Activated CD4-positive, alpha-beta memory T cell treated with anti-CD3 and anti-CD28 coated beads, Interleukin-2, amount 10 ng/mL, durations not matched to agents 7 days and 5 days (primary cell): ENCODE data around the gene TOMM7. TPM values are rescaled to one million over a fixed set of nuclear protein-coding genes. Genes with fewer than 3 reads are reported as not detected.
"Not testable (repeated sequence)": the region's sequence is repeated elsewhere in the genome, so short reads cannot be mapped to it uniquely, and the experiment has no call there.

ENCODE experiments used
- CTCF ChIA-PET: fragments of 350-600 bp; sonication (Branson Sonifier 250); formaldehyde crosslinking; loops from one replicate; lab custom pipeline; 2021; ENCODE audit warnings: antibody characterized with exemption, inconsistent platforms; lab: Charles Lee
- POLR2A ChIA-PET: fragments of 350-600 bp; sonication (Branson Sonifier 250); formaldehyde crosslinking; loops from one replicate; lab custom pipeline; 2021; ENCODE audit warnings: antibody characterized with exemption; lab: Charles Lee
- DNase-seq: peaks from one replicate; pipeline ENCODE4 v3.0.0-alpha.2; 2020
- H3K27ac Mint-ChIP-seq: one replicate; pipeline ENCODE4 v1.8.0; 2021; ENCODE audit warnings: mild to moderate bottlenecking, mixed read lengths
- H3K27me3 Mint-ChIP-seq: one replicate; pipeline ENCODE4 v1.8.0; 2021; ENCODE audit warnings: mixed read lengths
- H3K36me3 Mint-ChIP-seq: one replicate; pipeline ENCODE4 v1.8.0; 2021; ENCODE audit warnings: low read depth, mixed read lengths
- H3K4me1 Mint-ChIP-seq: one replicate; pipeline ENCODE4 v1.8.0; 2021; ENCODE audit warnings: mixed read lengths
- H3K4me3 Mint-ChIP-seq: one replicate; pipeline ENCODE4 v1.8.0; 2021; ENCODE audit warnings: mild to moderate bottlenecking, mixed read lengths
- H3K9me3 Mint-ChIP-seq: one replicate; pipeline ENCODE4 v1.8.0; 2021; ENCODE audit warnings: mixed read lengths
- total RNA-seq, 2 experiments: library from RNA; stranded (reverse); gene quantifications; one replicate each; pipeline ENCODE4 v1.2.3, GENCODE V29; 2021

Gene TOMM7
- total RNA-seq, 2 experiments from 2014 or later = 279 to 280 TPM

GRCh38 chr7:22809902-22810642 is 12.6 kb downstream of the TOMM7 start:
- H3K36me3 Mint-ChIP-seq = peaks cover 12% of the 10 kb centered on the region
- CTCF ChIA-PET = interaction anchor here (0.7 to 1.1 kb wide), 4 partner anchors 26 to 246 kb away, joined by 3 read pairs; no protein-coding TSS in a partner anchor
- H3K9me3 Mint-ChIP-seq = no peaks in the 10 kb centered on the region
- H3K27me3 Mint-ChIP-seq = peaks cover 2% of the 10 kb centered on the region
- H3K4me3 Mint-ChIP-seq = no peak overlapping the region
- no peak overlapping the region for H3K27ac Mint-ChIP-seq
- POLR2A ChIA-PET = no interaction called here
- no peak for DNase-seq
- H3K4me1 Mint-ChIP-seq = peaks cover 5% of the 10 kb centered on the region

- Mint-ChIP-seq H3K9me3 (no peaks in the 10 kb centered on the region), H3K27me3 (peaks cover 2% of the 10 kb centered on the region)
- POLR2A ChIA-PET = no interaction called here
Measured at GRCh38 chr7:22808140-22808539, 14.5 kb downstream of the TOMM7 start.

GRCh38 chr7:22806752-22807151 is 15.9 kb downstream of the TOMM7 start:
- H3K36me3 Mint-ChIP-seq = no peaks in the 10 kb centered on the region
- H3K4me1 Mint-ChIP-seq = no peaks in the 10 kb centered on the region
- no peak for DNase-seq
- no peaks in the 10 kb centered on the region for H3K9me3 Mint-ChIP-seq
- H3K27me3 Mint-ChIP-seq = peaks cover 3% of the 10 kb centered on the region
- no peak overlapping the region for H3K27ac Mint-ChIP-seq
- no peak overlapping the region for H3K4me3 Mint-ChIP-seq
- ChIA-PET POLR2A (no interaction called here), CTCF (interaction anchor here (1.8 kb wide), 1 partner anchor 249 kb away, joined by 4 read pairs; no protein-coding TSS in a partner anchor)

More at GRCh38 chr7:22808140-22808539, 14.5 kb downstream of the TOMM7 start:
- Mint-ChIP-seq H3K4me3 (no peak overlapping the region), H3K27ac (no peak overlapping the region), H3K4me1 (no peaks in the 10 kb centered on the region), H3K36me3 (peaks cover 9% of the 10 kb centered on the region)
- CTCF ChIA-PET = no interaction called here
- DNase-seq = no peak

- H3K27me3 Mint-ChIP-seq = peaks cover 3% of the 10 kb centered on the region
- no peaks in the 10 kb centered on the region for H3K4me1 Mint-ChIP-seq
- H3K4me3 Mint-ChIP-seq = no peak overlapping the region
- POLR2A ChIA-PET = no interaction called here
- no peaks in the 10 kb centered on the region for H3K36me3 Mint-ChIP-seq
- CTCF ChIA-PET = no interaction called here
- no peak overlapping the region for H3K27ac Mint-ChIP-seq
- DNase-seq = no peak
- no peaks in the 10 kb centered on the region for H3K9me3 Mint-ChIP-seq
Measured at GRCh38 chr7:22805227-22805626, 17.4 kb downstream of the TOMM7 start.

- H3K27me3 Mint-ChIP-seq, H3K36me3 Mint-ChIP-seq, H3K4me3 Mint-ChIP-seq, DNase-seq, H3K9me3 Mint-ChIP-seq, H3K27ac Mint-ChIP-seq, POLR2A ChIA-PET, H3K4me1 Mint-ChIP-seq: not testable (repeated sequence)
- CTCF ChIA-PET = interaction anchor here (0.9 kb wide), 1 partner anchor 20 kb away, joined by 3 read pairs; no protein-coding TSS in a partner anchor
Measured at GRCh38 chr7:22802831-22803230, 19.8 kb downstream of the TOMM7 start.

GRCh38 chr7:22802426-22802825 is 20.2 kb downstream of the TOMM7 start:
- ChIA-PET POLR2A (no interaction called here), CTCF (interaction anchor here (0.9 kb wide), 1 partner anchor 20 kb away, joined by 3 read pairs; no protein-coding TSS in a partner anchor)
- Mint-ChIP-seq H3K9me3 (no peaks in the 10 kb centered on the region), H3K36me3 (no peaks in the 10 kb centered on the region), H3K27me3 (peaks cover 3% of the 10 kb centered on the region), H3K4me3 (no peak overlapping the region), H3K4me1 (no peaks in the 10 kb centered on the region), H3K27ac (no peak overlapping the region)
- no peak for DNase-seq

GRCh38 chr7:22801912-22802311 is 20.7 kb downstream of the TOMM7 start:
- Mint-ChIP-seq H3K27ac (no peak overlapping the region), H3K27me3 (peaks cover 3% of the 10 kb centered on the region), H3K4me3 (no peak overlapping the region), H3K9me3 (no peaks in the 10 kb centered on the region), H3K4me1 (no peaks in the 10 kb centered on the region), H3K36me3 (no peaks in the 10 kb centered on the region)
- CTCF ChIA-PET = no interaction called here
- no peak for DNase-seq
- POLR2A ChIA-PET = no interaction called here

GRCh38 chr7:22799633-22800032 is 23.0 kb downstream of the TOMM7 start:
- Mint-ChIP-seq H3K4me1 (no peaks in the 10 kb centered on the region), H3K36me3 (no peaks in the 10 kb centered on the region), H3K27ac (no peak overlapping the region), H3K4me3 (no peak overlapping the region), H3K9me3 (no peaks in the 10 kb centered on the region), H3K27me3 (peaks cover 4% of the 10 kb centered on the region)
- CTCF ChIA-PET = interaction anchor here (1.3 kb wide), 1 partner anchor 17 kb away, joined by 4 read pairs; no protein-coding TSS in a partner anchor
- POLR2A ChIA-PET = no interaction called here
- no peak for DNase-seq

GRCh38 chr7:22793593-22794462 is 28.8 kb downstream of the TOMM7 start:
- Mint-ChIP-seq H3K27ac (no peak overlapping the region), H3K4me1 (no peaks in the 10 kb centered on the region), H3K9me3 (no peaks in the 10 kb centered on the region), H3K36me3 (no peaks in the 10 kb centered on the region), H3K4me3 (no peak overlapping the region), H3K27me3 (peaks cover 7% of the 10 kb centered on the region)
- ChIA-PET CTCF (interaction anchor here (0.8 kb wide), 1 partner anchor 11 kb away, joined by 3 read pairs; no protein-coding TSS in a partner anchor), POLR2A (no interaction called here)
- DNase-seq = no peak

GRCh38 chr7:22791204-22792158 is 31.2 kb downstream of the TOMM7 start:
- H3K36me3 Mint-ChIP-seq = no peaks in the 10 kb centered on the region
- H3K27ac Mint-ChIP-seq = no peak overlapping the region
- H3K9me3 Mint-ChIP-seq = no peaks in the 10 kb centered on the region
- H3K4me1 Mint-ChIP-seq = no peaks in the 10 kb centered on the region
- ChIA-PET POLR2A (no interaction called here), CTCF (interaction anchor here (1.3 kb wide), 1 partner anchor 9 kb away, joined by 3 read pairs; no protein-coding TSS in a partner anchor)
- H3K27me3 Mint-ChIP-seq = peaks cover 7% of the 10 kb centered on the region
- no peak overlapping the region for H3K4me3 Mint-ChIP-seq
- DNase-seq = no peak

GRCh38 chr7:22790640-22791039 is 32.0 kb downstream of the TOMM7 start:
- H3K27ac Mint-ChIP-seq, H3K9me3 Mint-ChIP-seq, H3K4me1 Mint-ChIP-seq, H3K36me3 Mint-ChIP-seq, DNase-seq, H3K27me3 Mint-ChIP-seq, H3K4me3 Mint-ChIP-seq, POLR2A ChIA-PET: not testable (repeated sequence)
- CTCF ChIA-PET = interaction anchor here (1.3 kb wide), 1 partner anchor 8 kb away, joined by 3 read pairs; no protein-coding TSS in a partner anchor

GRCh38 chr7:22787951-22788350 is 34.7 kb downstream of the TOMM7 start:
- DNase-seq = no peak
- H3K4me3 Mint-ChIP-seq = no peak overlapping the region
- no peaks in the 10 kb centered on the region for H3K36me3 Mint-ChIP-seq
- no peaks in the 10 kb centered on the region for H3K9me3 Mint-ChIP-seq
- ChIA-PET POLR2A (no interaction called here), CTCF (interaction anchor here (0.6 kb wide), 1 partner anchor 61 kb away, joined by 3 read pairs; the partner anchor contains the start of gene IL6)
- no peak overlapping the region for H3K27ac Mint-ChIP-seq
- H3K4me1 Mint-ChIP-seq = no peaks in the 10 kb centered on the region
- H3K27me3 Mint-ChIP-seq = peaks cover 2% of the 10 kb centered on the region
